SK-N-MC (cell line): Measurements from ENCODE around the gene RHOC.

Experiments
- EZH2 ChIP-seq: fragments of 200-600 bp; sonication (generic); IDR thresholded peaks from one replicate; pipeline ENCODE4 v1.6.1; 2017; ENCODE audit warnings: antibody characterized with exemption
- POLR2AphosphoS5 ChIP-seq: IDR thresholded peaks from 2 replicates; pipeline ENCODE4 v1.6.1; 2012; ENCODE audit warnings: mild to moderate bottlenecking, low read depth, low read length, borderline replicate concordance

GRCh38 chr1:112674986-112675727 lies 31.8 kb downstream of the RHOC start:
- TF ChIP-seq EZH2 (no peak), POLR2AphosphoS5 (no peak)
